HFF-Myc (cell line): ENCODE results near the gene KTN1.

Experiments
- DNase-seq: peaks from one replicate; pipeline ENCODE4 v3.0.0-alpha.2; 2011; ENCODE audit warnings: low read depth; ENCODE audit errors: extremely low read depth
- H3K4me3 ChIP-seq: replicated peaks from 2 replicates; pipeline ENCODE4 v1.5.1; 2011; ENCODE audit warnings: low read depth, mild to moderate bottlenecking, control low read depth, low read length
- CTCF ChIP-seq: IDR thresholded peaks from 2 replicates; pipeline ENCODE4 v1.5.1; 2012; ENCODE audit warnings: mild to moderate bottlenecking, low read depth, low read length, control low read depth; ENCODE audit errors: missing control alignments

The KTN1 gene

GRCh38 chr14:55699131-55700057, 119.4 kb downstream of the KTN1 start:
- peak; percentile 51 for DNase-seq
- no peak for TF ChIP-seq CTCF
- no peak overlapping the region for H3K4me3 ChIP-seq

GRCh38 chr14:55701638-55702037, 121.6 kb downstream of the KTN1 start:
- H3K4me3 ChIP-seq = no peak overlapping the region
- no peak for DNase-seq

GRCh38 chr14:55702511-55702910, 122.5 kb downstream of the KTN1 start:
- DNase-seq = no peak
- TF ChIP-seq CTCF = no peak
- no peak overlapping the region for H3K4me3 ChIP-seq

More at GRCh38 chr14:55701638-55702037, 121.6 kb downstream of the KTN1 start:
- TF ChIP-seq CTCF = no peak

- DNase-seq = no peak
- TF ChIP-seq CTCF = no peak
- no peak overlapping the region for H3K4me3 ChIP-seq
These were observed 124.6 kb downstream of the KTN1 start for GRCh38 chr14:55704654-55705053.

GRCh38 chr14:55705651-55706364, 125.8 kb downstream of the KTN1 start:
- DNase-seq = no peak
- no peak for TF ChIP-seq CTCF
- no peak overlapping the region for H3K4me3 ChIP-seq

GRCh38 chr14:55706365-55706684, 126.3 kb downstream of the KTN1 start:
- no peak for TF ChIP-seq CTCF
- H3K4me3 ChIP-seq = no peak overlapping the region
- no peak for DNase-seq
